Neural cell (in vitro differentiated cells): Measurements from ENCODE around the gene FBXL5.

Experiments
- EZH2 ChIP-seq: fragments of 200-600, 300-800 bp; shearing (Covaris generic), sonication (generic); IDR thresholded peaks from 2 replicates; pipeline ENCODE4 v1.6.1; 2014; ENCODE audit warnings: antibody characterized with exemption, low read length, borderline replicate concordance, mild to moderate bottlenecking; ENCODE audit not compliant: insufficient read depth, poor library complexity, severe bottlenecking
- POLR2AphosphoS5 ChIP-seq: IDR thresholded peaks from 2 replicates; pipeline ENCODE4 v1.6.1; 2012
- RAD21 ChIP-seq: fragments of 450-650 bp; conservative IDR thresholded peaks from 2 replicates; pipeline ENCODE4 v1.6.1; 2014; ENCODE audit warnings: antibody characterized with exemption, mild to moderate bottlenecking, moderate library complexity
- TF ChIP-seq, protein P1 (sequence below): fragments of 450-650 bp; IDR thresholded peaks from 2 replicates; pipeline ENCODE4 v1.5.1; 2014; ENCODE audit warnings: antibody characterized with exemption, mild to moderate bottlenecking, moderate library complexity; ENCODE audit not compliant: poor library complexity, severe bottlenecking

DNA sequence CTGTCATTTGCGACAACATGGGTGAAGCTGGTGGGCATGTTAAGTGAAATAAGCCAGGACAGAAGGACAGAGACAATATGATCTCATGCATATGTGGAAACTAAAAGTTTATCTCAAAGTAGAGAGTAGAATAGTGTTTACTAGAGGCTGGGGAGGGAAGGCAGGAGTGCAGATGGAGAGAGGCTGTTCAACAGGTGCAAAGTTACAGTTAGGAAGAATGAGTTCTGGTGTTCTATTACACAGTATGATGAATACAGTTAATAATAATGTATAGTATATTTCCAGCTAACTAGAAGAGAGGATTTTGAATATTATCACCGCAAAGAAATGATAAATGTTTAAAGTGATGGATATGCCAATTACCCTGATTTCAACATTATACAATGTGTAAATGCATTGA, 69.8 kb downstream of the FBXL5 start:
- TF ChIP-seq, protein P1, sequence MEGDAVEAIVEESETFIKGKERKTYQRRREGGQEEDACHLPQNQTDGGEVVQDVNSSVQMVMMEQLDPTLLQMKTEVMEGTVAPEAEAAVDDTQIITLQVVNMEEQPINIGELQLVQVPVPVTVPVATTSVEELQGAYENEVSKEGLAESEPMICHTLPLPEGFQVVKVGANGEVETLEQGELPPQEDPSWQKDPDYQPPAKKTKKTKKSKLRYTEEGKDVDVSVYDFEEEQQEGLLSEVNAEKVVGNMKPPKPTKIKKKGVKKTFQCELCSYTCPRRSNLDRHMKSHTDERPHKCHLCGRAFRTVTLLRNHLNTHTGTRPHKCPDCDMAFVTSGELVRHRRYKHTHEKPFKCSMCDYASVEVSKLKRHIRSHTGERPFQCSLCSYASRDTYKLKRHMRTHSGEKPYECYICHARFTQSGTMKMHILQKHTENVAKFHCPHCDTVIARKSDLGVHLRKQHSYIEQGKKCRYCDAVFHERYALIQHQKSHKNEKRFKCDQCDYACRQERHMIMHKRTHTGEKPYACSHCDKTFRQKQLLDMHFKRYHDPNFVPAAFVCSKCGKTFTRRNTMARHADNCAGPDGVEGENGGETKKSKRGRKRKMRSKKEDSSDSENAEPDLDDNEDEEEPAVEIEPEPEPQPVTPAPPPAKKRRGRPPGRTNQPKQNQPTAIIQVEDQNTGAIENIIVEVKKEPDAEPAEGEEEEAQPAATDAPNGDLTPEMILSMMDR, result no peak
- TF ChIP-seq EZH2, result no peak
- no peak for TF ChIP-seq RAD21
- TF ChIP-seq POLR2AphosphoS5, result no peak
